GM19463 (cell line): ENCODE measurements around the gene TMEM116.
"Not testable (repeated sequence)": the region's sequence is repeated elsewhere in the genome, so short reads cannot be mapped to it uniquely, and the experiment has no call there.

ENCODE experiments used
- ATAC-seq: cut with Tn5 transposase; IDR thresholded peaks from one replicate; pipeline ENCODE4 v1.9.1; 2021; ENCODE audit warnings: mild to moderate bottlenecking, moderate library complexity; ENCODE audit not compliant: unreplicated experiment

Gene TMEM116

DNA sequence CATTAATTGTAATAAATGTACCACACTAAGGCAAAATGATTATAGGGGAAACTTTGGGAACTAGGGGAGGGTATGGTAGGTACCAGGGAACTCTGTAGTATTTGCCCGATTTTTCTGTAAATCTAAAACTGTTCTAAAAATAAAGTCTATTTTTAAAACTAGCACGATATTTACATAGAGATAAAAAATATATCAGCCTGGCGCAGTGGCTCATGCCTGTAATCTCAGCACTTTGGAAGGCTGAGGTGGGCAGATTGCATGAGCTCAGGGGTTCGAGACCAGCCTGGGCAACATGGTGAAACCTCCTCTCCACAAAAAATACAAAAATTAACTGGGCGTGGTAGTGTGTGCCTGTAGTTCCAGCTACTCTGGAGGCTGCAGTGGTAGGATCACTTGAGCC, 32.4 kb downstream of the TMEM116 start:
- ATAC-seq: no peak

DNA sequence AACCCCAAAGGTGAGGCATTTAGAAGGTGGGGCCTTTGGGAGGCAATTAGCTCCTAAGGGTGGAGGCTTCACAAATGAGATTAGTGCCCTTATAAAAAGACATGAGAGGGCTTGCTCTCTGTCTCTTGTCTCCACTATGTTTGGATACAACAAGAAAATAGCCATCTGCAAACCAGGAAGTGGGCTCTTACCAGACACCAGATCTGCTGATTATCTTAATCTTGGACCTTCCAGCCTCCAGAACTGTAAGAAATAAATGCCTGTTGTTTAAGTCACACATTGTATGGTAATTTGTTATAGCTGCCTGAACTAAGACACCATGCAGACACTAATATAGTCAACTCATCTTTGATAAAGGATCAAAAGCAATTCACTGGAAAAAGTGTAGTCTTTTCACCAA, 34.4 kb downstream of the TMEM116 start:
- ATAC-seq: no peak

DNA sequence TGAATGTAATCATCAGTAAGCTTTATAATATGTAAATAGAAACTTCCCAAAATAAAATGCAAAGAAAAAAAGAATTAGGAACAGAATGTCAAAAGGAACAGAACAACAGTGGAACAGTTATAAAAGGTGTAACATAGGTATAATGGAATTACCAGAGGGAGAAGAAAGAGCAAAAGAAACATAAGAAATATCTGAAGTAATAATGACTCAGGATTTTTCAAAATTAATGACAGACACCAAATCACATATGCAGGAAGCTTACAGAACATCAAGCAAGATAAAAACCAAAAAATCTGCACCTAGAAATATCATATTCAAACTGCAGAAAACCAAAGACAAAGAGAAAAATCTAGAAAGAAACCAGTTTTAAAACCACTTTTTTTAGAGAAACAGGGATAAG, 36.1 kb downstream of the TMEM116 start:
- ATAC-seq: no peak

DNA sequence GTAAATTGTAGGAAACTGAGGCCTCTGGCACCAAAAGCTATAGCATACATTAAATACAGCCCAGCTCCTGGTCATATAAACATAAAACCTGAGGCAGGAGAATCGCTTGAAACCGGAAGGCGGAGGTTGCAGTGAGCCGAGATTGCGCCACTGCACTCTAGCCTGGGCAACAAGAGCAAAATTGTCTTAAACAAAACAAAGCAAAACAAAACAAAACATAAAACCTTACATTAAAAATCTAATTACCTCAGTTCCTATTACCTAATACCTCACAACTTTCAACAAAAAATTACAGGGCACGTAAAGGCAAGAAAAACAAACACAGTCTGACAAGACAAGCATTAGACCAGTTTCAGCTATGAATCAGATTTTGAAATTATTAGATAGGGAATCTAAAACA, 36.7 kb downstream of the TMEM116 start:
- ATAC-seq: no peak

DNA sequence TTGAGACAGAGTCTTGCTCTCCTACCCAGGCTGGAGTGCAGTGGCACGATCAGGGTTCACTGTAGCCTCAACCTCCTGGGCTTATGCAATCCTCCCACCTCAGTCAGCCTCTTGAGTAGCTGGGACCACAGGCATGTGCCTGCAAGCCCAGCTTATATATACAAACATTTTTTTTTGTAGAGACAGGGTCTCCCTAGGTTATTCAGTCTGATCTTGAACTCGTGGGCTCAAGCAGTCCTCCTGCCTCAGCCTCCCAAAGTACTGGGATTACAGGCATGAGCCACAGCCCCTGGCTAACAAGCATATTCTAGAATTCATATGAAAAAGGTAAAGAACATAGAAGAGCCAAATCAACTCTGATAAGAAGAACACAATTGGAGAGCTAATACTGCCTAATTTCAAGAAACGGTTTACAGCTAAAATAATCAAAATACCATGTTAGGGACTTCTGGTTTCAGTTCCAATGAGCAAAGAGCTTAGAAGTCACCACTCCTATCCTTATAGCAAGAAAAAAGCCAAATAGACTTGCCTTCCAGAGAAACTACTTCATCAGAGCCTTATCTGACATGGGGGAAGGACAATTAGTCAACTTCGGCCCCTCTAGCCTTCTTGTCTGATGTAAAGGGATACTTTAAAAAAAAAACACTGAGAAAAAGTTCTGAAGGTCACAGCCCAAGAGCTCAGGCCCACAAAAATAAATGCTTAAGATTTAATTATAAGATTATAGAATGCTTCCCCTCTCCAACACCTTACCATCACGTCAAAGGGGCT, 37.6 kb downstream of the TMEM116 start:
- no peak for ATAC-seq

DNA sequence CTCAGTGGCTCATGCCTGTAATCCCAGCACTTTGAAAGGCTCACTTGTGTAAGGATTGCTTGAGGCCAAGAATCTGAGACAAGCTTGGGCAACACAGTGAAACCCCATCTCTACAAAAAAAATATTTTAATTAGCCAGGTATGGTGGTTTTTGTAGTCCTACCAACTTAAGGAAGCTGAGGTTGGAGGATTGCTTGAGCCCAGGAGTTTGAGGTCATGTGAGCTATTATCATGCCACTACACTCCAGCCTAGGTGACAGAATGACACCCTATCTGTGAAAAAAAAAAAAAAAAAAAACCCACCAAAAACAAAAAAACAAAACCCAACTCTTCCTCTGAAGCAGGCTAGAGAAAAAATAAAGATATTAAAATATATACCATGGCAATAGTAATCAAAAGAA, 41.2 kb downstream of the TMEM116 start:
- no peak for ATAC-seq

DNA sequence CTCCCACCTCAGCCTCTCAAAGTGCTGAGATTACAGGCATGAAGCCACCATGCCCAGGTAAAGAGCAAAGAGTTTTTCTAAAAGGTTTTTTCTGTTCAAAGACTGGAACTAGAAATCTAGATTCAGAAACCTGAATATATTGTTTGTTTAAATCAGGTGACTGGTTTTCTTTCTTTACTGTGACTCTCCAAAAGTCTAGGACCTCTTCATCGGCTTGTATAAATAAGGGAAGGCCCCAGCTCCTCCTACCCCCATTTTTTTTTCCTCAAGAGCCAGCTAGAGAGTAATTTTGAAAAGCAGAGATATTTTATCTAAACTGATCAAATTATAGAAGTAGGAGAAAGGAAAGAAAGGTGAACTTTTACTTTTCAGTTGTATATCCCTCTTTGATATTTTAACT, 48.0 kb downstream of the TMEM116 start:
- no peak for ATAC-seq

DNA sequence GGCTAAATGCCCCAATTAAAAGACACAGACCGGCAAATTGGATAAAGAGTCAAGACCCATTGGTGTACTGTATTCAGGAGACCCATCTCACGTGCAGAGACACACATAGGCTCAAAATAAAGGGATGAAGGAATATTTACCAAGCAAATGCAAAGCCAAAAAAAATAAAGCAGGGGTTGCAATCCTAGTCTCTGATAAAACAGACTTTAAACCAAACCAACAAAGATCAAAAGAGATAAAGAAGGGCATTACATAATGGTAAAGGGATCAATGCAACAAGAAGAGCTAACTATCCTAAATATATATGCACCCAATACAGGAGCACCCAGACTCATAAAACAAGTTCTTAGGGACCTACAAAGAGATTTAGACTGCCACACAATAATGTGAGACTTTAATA, 53.4 kb downstream of the TMEM116 start:
- not testable (repeated sequence) for ATAC-seq

DNA sequence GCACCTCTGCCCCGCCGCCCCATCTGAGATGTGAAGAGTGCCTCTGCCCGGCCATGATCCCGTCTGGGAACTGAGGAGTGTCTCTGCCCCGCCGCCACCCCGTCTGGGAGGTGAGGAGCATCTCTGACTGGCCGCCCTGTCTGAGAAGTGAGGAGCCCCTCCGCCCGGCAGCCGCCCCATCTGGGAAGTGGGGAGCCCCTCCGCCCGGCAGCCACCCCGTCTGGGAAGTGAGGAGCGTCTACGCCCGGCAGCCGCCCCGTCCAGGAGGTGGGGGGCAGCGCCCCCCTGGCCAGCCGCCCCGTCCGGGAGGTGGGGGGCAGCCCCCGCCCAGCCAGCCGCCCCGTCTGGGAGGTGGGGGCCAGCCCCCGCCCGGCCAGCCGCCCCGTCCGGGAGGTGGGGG, 55.7 kb downstream of the TMEM116 start:
- ATAC-seq: not testable (repeated sequence)

DNA sequence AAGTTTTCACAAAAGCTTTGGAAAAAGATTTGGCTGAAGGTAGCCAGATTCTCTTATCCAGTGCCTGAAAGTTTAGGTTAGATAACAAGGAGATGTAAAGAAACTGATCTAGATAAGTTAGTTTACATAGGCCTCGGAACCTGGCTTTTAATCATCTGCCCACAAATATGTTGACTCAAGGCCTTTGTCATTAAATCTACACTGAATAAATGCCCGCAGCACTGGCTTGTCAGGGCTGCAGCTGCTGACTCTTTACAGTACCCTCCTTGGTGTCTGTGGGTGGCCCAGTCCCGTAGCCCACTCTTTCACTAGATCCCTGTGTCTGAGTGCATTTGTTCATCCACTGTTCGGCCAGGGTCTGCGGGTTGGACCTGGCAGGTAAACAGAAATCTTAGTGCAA, 58.0 kb downstream of the TMEM116 start:
- no peak for ATAC-seq

DNA sequence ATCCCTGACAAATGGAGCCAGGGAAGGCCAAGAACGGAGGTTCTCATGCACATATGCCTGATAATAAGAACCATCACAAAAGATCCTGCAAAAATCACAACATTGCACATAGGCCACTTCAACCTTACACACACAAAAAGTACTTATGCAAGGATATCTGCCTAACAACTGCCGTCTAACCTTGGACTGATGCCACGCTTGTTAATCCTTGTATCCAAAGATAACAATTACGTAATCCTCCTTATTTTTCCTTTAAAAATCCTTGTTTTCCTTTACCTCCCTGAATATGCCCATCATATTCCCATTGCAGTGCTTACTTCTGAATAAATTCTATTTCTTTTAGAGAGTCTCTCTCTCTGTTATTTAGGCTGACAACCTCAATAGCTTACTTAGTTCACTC, 59.5 kb downstream of the TMEM116 start:
- ATAC-seq: no peak

DNA sequence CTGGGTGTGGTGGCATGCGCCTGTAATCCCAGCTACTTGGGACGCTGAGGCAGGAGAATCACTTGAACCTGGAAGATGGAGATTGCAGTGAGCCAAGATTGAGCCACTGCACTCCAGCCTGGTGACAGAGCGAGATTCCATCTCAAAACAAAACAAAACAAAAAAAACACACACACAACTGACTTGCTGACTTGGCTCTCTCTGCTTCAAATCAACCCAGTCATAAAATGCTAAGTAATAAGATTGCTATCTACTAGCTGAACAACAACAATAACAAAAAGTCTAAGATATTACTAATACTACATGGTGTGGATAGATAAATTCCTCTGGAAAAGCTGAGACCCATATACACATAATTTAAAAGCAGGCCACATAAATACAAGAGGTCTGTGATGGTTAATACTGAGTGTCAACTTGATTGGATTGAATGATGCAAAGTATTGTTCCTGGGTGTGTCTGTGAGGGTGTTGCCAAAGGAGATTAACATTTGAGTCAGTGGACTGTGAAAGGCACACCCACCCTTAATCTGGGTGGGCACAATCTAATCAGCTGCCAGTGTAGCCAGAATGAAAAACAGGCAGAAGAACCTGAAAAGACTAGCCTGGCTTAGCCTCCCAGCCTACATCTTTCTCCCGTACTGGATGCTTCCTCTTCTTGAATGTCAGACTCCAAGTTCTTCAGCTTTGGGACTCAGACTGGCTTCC, 60.7 kb downstream of the TMEM116 start:
- ATAC-seq: not testable (repeated sequence)

DNA sequence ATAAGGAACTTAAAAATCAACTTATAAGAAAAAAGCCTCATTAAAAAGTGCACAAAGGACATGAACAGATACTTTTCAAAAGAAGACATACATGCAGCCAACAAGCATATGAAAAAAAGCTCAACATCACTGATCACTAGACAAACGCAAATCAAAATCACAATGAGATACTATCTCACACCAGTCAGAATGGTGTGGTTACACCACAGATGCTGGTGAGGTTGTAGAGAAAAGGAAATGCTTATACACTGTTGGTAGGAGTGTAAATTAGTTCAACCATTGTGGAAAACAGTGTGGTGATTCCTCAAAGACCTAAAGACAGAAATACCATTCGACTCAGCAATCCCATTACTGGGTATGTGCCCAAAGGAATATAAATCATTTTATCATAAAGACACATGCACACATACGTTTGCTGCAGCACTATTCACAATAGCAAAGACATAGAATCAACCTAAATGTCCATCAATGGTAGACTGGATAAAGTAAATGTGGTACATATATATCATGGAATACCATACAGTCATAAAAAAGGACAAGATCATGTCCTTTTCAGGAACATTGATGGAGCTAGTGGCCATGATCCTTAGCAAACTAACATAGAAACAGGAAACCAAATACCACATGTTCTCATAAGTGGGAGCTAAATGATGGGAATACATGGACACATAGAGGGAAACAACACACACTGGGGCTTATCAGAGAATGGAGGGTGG, 61.8 kb downstream of the TMEM116 start:
- ATAC-seq: not testable (repeated sequence)

DNA sequence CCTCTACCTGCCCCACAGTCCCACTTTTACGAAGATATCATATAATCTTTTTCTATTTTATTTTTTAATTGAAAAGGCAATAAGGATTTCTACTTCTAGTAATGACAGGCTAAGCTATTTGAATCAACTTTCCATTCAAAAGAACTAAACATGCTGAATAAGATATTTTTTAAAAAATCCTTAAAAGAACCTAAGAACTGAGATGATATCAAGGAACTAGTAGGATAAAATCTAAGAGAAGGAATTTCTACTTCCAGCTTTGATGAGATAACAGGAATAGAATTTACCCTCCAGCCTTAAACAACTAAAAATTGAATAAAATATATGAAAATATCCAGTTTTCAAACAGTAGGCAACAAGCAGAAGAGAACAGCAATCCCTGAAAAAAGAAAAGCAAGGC, 69.0 kb downstream of the TMEM116 start:
- ATAC-seq: no peak

DNA sequence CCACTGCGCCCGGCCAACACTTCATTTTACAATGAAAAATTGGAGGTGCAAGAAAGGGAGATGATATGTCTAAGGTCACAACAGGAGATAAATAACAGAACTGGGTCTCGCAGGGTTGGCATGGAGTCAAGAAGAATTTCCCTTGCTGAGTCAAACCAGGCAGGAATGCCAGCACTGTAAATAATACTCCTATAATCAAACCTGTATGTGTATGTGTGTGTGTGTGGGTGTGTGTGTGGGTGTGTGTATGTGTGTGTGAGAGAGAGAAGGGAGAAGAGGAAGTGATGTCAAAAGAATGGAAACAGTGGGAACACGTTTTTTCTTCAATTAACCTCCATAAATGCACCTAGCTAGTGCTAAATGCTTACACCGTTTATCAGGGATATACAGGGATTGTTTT, 70.4 kb downstream of the TMEM116 start:
- no peak for ATAC-seq

DNA sequence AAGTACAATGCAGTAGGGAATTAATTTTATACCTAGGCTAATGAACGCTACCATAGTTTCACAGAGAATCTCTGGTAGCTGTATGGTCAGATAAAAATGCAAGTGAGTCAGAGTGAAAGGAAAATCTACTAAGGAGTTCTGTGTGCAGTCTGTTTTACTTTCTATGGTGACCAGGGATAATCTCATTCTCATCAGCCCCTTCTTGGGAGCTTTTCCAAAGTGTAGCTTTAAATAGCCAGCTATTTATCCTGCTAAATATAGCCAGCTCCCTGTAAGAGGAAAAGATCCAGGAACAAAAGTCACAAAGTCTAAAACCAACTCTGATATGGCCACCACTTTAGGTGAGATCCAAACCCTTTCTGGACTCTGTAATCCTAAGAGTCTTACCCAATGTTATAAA, 75.5 kb downstream of the TMEM116 start:
- ATAC-seq: no peak

DNA sequence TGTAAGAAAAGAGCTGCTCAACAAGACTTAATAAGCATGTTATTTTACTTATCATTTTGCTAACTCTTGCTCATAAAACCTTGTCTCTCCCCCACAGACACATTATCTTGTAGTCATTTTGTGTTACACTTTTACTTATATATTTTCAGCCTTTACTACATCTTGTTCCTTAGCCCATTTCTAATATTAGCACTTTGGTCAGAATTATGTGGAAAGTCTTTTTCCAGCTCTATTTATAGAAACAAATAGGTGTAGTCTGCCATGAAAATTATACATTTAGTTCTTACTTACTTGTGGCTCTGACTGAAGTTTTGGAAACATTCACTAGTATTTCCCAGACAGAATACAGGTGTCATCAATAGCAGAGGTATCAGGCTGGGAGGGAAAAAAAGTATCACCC, 76.1 kb downstream of the TMEM116 start:
- ATAC-seq: no peak

DNA sequence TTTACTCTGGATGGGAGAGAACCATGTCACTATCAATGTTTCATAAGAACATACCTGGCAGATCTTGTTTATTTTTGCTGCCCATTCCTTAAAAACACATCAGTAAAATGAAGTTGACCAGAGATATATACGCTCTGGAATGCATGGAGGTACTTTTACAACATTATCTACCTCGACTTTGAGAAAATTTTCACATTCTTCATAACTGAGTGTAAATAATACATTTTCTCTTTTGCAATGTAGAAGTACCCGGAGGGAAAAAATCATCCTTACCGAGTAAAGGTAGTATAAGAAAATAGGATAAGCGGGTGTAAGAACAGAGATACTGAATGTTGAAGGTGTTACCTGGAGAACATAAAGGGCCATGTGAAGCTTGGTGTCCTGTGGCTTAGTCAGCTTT, 80.7 kb downstream of the TMEM116 start:
- ATAC-seq: no peak

DNA sequence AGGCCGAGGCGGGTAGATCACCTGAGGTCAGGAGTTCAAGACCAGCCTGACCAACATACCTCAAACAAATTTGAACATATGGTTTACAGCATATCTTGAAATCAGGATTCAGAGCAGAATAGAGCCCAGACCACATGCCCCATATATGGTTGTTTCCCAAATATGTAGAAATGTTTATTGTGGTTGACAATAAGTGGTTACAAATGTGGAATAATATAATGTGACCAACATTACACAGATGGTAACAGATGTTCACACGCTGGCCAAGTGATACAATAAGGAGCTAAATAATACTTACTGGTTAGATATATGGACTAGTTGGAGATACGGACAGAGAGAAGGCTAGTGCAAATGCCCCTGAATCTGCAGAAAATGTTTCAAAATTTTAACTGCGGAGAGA, 85.6 kb downstream of the TMEM116 start:
- no peak for ATAC-seq

DNA sequence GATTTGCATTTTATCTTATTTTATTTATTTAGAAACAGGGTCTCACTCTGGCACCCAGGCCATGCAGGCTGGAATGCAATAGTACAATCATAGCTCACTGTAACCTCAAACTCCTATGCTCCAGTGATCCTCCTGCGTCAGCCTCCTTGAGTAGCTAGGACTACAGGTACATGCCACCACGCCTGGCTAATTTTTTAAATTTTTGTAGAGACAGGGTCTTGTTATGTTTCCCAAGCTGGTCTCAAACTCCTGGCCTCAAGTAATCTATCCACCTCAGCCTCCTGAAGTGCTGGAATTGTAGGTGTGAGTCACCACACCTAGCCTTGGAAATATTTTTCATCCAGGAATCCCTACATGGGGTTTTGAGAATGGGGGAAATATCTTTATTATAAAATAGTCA, 86.3 kb downstream of the TMEM116 start:
- no peak for ATAC-seq

DNA sequence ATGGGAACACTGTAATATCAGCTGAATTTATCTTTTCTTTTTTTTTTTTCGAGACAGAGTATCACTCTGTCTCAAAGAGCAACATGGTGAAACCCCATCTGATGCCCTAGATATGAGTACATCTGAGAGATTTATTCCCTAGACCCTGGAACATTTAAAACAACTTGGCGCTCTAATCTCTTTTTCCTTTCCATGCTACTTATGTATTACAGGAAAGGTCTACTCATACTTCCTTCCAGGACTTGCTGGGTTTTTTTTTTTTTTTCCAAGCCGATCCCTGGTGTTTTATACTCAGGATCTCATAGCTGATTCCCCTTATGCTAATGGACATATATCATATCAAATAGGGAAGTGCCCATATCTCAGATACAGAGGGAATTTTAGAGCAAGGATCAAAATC, 87.8 kb downstream of the TMEM116 start:
- no peak for ATAC-seq

DNA sequence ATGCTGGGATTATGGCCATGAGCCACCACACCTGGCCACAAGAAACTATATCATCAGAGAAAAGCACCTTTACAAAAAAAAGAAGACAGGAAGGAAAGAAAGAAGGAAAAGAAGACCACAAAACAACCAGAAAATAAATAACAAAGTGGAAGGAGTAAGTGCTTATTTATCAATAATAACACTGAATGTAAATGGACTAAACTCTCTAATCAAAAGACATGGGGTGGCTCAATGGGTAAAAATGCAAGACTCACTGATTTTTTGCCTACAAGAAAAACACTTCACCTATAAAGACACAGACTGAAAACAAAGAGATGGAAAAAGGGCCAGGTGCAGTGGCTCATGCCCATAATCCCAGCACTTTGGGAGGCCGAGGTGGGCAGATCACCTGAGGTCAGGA, 105.2 kb downstream of the TMEM116 start:
- ATAC-seq: no peak
